H1 (cell line): ENCODE data around the gene LRRC8D.

ENCODE experiments used
- ASH2L ChIP-seq: fragments of 200-600, 300-600 bp; sonication (generic); IDR thresholded peaks from one replicate; pipeline ENCODE4 v1.7.1; 2017; ENCODE audit warnings: low read length
- CHD2 ChIP-seq: IDR thresholded peaks from 2 replicates; pipeline ENCODE4 v1.6.1; 2012; ENCODE audit warnings: low read length, improper control_type of control experiment
- CTCF ChIP-seq, 3 experiments: IDR thresholded peaks; 1 replicate in 2 of 3; 2 replicates in 1 of 3; pipeline versions ENCODE4 v1.5.1 to v1.6.1; 2011; ENCODE audit warnings: low read length in 3 of 3, mild to moderate bottlenecking in 3 of 3, inconsistent platforms in 2 of 3, low read depth in 1 of 3, moderate library complexity in 1 of 3; ENCODE audit not compliant: insufficient read depth in 1 of 3; ENCODE audit errors: control extremely low read depth in 1 of 3
- EZH2 ChIP-seq: fragments of 200-600 bp; sonication (generic); IDR thresholded peaks from 2 replicates; pipeline ENCODE4 v1.7.1; 2012; ENCODE audit warnings: low read depth, mild to moderate bottlenecking, moderate library complexity, low read length, inconsistent platforms; ENCODE audit not compliant: severe bottlenecking
- RFX5 ChIP-seq: IDR thresholded peaks from 2 replicates; pipeline ENCODE4 v1.6.1; 2011; ENCODE audit warnings: low read depth, low read length, improper control_type of control experiment, borderline replicate concordance
- YY1 ChIP-seq: IDR thresholded peaks from 2 replicates; pipeline ENCODE4 v1.6.1; 2011; ENCODE audit warnings: low read depth, mild to moderate bottlenecking, low read length
- TF ChIP-seq, protein P1 (sequence below): fragments of 300-600 bp; sonication (generic); IDR thresholded peaks from 2 replicates; pipeline ENCODE4 v1.7.1; 2012; ENCODE audit warnings: low read length, moderate library complexity, mild to moderate bottlenecking, inconsistent platforms; ENCODE audit not compliant: insufficient replicate concordance

DNA sequence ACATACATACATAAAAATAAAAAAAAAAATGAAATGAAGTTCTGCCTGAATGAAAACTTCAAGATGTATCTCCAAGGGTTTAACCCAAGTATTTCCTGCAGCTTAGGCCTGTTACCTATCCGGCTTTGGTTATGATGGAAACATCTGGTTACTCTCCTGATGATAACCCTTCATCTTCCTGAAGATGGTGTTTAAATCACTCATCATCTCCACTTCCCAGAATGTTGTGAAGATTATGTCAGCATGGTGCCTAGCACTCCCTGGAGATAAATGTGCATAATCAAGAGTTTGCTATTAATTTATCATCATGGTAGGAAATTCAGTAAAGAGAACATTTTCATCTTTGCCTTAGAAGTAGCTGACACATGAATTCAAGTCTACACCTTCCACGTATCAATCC lies 121.2 kb downstream of the LRRC8D start:
- TF ChIP-seq CTCF (IDR thresholded peaks at IDR 0.05; ENCODE audit: control extremely low read depth in 1 of 3, insufficient read depth in 1 of 3, low read depth in 1 of 3, low read length in 3 of 3) = no peak
- TF ChIP-seq YY1 = no peak
- TF ChIP-seq, protein P1, sequence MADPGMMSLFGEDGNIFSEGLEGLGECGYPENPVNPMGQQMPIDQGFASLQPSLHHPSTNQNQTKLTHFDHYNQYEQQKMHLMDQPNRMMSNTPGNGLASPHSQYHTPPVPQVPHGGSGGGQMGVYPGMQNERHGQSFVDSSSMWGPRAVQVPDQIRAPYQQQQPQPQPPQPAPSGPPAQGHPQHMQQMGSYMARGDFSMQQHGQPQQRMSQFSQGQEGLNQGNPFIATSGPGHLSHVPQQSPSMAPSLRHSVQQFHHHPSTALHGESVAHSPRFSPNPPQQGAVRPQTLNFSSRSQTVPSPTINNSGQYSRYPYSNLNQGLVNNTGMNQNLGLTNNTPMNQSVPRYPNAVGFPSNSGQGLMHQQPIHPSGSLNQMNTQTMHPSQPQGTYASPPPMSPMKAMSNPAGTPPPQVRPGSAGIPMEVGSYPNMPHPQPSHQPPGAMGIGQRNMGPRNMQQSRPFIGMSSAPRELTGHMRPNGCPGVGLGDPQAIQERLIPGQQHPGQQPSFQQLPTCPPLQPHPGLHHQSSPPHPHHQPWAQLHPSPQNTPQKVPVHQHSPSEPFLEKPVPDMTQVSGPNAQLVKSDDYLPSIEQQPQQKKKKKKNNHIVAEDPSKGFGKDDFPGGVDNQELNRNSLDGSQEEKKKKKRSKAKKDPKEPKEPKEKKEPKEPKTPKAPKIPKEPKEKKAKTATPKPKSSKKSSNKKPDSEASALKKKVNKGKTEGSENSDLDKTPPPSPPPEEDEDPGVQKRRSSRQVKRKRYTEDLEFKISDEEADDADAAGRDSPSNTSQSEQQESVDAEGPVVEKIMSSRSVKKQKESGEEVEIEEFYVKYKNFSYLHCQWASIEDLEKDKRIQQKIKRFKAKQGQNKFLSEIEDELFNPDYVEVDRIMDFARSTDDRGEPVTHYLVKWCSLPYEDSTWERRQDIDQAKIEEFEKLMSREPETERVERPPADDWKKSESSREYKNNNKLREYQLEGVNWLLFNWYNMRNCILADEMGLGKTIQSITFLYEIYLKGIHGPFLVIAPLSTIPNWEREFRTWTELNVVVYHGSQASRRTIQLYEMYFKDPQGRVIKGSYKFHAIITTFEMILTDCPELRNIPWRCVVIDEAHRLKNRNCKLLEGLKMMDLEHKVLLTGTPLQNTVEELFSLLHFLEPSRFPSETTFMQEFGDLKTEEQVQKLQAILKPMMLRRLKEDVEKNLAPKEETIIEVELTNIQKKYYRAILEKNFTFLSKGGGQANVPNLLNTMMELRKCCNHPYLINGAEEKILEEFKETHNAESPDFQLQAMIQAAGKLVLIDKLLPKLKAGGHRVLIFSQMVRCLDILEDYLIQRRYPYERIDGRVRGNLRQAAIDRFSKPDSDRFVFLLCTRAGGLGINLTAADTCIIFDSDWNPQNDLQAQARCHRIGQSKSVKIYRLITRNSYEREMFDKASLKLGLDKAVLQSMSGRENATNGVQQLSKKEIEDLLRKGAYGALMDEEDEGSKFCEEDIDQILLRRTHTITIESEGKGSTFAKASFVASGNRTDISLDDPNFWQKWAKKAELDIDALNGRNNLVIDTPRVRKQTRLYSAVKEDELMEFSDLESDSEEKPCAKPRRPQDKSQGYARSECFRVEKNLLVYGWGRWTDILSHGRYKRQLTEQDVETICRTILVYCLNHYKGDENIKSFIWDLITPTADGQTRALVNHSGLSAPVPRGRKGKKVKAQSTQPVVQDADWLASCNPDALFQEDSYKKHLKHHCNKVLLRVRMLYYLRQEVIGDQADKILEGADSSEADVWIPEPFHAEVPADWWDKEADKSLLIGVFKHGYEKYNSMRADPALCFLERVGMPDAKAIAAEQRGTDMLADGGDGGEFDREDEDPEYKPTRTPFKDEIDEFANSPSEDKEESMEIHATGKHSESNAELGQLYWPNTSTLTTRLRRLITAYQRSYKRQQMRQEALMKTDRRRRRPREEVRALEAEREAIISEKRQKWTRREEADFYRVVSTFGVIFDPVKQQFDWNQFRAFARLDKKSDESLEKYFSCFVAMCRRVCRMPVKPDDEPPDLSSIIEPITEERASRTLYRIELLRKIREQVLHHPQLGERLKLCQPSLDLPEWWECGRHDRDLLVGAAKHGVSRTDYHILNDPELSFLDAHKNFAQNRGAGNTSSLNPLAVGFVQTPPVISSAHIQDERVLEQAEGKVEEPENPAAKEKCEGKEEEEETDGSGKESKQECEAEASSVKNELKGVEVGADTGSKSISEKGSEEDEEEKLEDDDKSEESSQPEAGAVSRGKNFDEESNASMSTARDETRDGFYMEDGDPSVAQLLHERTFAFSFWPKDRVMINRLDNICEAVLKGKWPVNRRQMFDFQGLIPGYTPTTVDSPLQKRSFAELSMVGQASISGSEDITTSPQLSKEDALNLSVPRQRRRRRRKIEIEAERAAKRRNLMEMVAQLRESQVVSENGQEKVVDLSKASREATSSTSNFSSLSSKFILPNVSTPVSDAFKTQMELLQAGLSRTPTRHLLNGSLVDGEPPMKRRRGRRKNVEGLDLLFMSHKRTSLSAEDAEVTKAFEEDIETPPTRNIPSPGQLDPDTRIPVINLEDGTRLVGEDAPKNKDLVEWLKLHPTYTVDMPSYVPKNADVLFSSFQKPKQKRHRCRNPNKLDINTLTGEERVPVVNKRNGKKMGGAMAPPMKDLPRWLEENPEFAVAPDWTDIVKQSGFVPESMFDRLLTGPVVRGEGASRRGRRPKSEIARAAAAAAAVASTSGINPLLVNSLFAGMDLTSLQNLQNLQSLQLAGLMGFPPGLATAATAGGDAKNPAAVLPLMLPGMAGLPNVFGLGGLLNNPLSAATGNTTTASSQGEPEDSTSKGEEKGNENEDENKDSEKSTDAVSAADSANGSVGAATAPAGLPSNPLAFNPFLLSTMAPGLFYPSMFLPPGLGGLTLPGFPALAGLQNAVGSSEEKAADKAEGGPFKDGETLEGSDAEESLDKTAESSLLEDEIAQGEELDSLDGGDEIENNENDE = no peak
- no peak for TF ChIP-seq EZH2
- TF ChIP-seq ASH2L = no peak
- TF ChIP-seq CHD2 = no peak
- TF ChIP-seq RFX5 = no peak
